Measurements from ENCODE around the gene ABCA4.

DNA sequence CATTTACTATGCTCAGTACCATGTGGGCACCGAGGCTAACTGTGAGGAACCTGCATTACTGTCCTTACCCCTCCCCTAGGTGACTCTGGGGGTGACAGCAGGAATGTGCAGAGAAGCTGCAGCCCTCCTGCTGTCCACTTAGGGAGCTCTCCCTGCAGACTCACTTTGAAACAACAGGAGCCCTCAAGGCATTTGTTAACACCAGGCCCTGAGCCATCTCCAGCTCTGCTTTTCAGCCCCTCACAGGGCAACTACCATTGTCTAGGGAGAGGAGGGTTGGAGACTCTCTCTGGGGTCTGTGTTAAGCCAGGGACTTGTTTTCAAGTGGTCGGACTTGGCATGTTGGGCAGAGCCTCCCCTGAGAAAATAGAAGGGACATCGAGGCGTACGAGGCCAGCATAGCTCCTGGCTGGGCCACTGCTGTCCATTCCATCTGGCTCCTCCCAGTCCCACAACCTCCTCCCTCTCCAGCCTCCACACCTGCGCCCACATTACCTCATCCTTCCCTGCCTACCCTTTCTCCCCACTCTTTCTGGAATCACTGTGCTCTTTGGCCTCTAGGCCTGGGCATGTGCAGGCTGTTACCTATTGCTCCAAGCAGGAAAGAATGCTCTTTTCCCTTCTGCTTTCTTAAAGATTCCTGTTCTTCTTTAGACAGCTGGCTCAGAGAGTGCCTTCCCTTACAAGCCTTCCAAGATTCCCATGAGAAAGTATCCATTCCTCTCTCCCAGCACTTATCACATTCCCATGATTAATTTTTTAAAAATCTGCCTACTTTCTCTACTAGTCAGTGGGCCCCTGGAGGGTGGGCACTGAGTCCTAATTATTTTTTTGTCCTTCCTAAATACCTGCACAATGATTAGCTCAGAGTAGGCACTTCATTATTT lies 109.0 kb downstream of the ABCA4 start:
- TF ChIP-seq PATZ1 (CRISPR knock-in tag; IDR thresholded peaks at IDR 0.05; ENCODE audit: borderline replicate concordance) (no peak), OSR1 (CRISPR knock-in tag; IDR thresholded peaks at IDR 0.05) (no peak), ZC3H10 (CRISPR knock-in tag; IDR thresholded peaks at IDR 0.05) (no peak), ZFP3 (CRISPR knock-in tag; IDR thresholded peaks at IDR 0.05) (no peak), ZFP30 (CRISPR knock-in tag; IDR thresholded peaks at IDR 0.05) (no peak), CSDC2 (CRISPR knock-in tag; IDR thresholded peaks at IDR 0.05) (no peak), ZNF8 (CRISPR knock-in tag; IDR thresholded peaks at IDR 0.05) (no peak), CREB5 (CRISPR knock-in tag; IDR thresholded peaks at IDR 0.05; ENCODE audit: low read depth) (no peak), ISL1 (CRISPR knock-in tag; IDR thresholded peaks at IDR 0.05) (no peak), TCF4 (CRISPR knock-in tag; IDR thresholded peaks at IDR 0.05; ENCODE audit: borderline replicate concordance) (no peak), PPARA (CRISPR knock-in tag; IDR thresholded peaks at IDR 0.05; ENCODE audit: borderline replicate concordance) (no peak), ZNF565 (CRISPR knock-in tag; conservative IDR thresholded peaks at IDR 0.05; ENCODE audit: low read depth) (no peak), ESRRG (CRISPR knock-in tag; IDR thresholded peaks at IDR 0.05) (no peak)

Measured in SK-N-SH treated with all-trans-retinoic acid at 6 μM for 48 hours (cell line).